Upper lobe of right lung (tissue), 1 donor: ENCODE data around the gene MYO9A. TPM values are rescaled to one million over a fixed set of nuclear protein-coding genes. Genes with fewer than 3 reads are reported as not detected.

ENCODE experiments used
- ATAC-seq: fragments of 200-7000 bp; cut with Tn5 transposase; one replicate; pipeline ENCODE4 v1.9.1; 2020; ENCODE audit warnings: mild to moderate bottlenecking, moderate library complexity
- DNase-seq: peaks from one replicate; pipeline ENCODE4 v3.0.0-alpha.2; 2020
- H3K27ac ChIP-seq: fragments of 200-600 bp; one replicate; pipeline ENCODE4 v1.8.0; 2022
- H3K27me3 ChIP-seq: fragments of 200-600 bp; one replicate; pipeline ENCODE4 v1.8.0; 2022; ENCODE audit warnings: mild to moderate bottlenecking
- H3K36me3 ChIP-seq: fragments of 200-600 bp; one replicate; pipeline ENCODE4 v1.8.0; 2022
- H3K4me1 ChIP-seq: fragments of 200-600 bp; one replicate; pipeline ENCODE4 v1.8.0; 2022
- H3K4me3 ChIP-seq: fragments of 200-600 bp; one replicate; pipeline ENCODE4 v1.8.0; 2022; ENCODE audit warnings: mild to moderate bottlenecking
- H3K9me3 ChIP-seq: fragments of 200-600 bp; one replicate; pipeline ENCODE4 v1.8.0; 2022
- CTCF ChIP-seq: fragments of 200-600 bp; IDR thresholded peaks from one replicate; pipeline ENCODE4 v1.8.0; 2022; ENCODE audit warnings: antibody characterized with exemption
- intact Hi-C: fragments of 100-400 bp; cut with DNase I; formaldehyde crosslinking; loops from one replicate; pipeline ENCODE4 v1.11.0; 2022
- total RNA-seq: library from RNA; stranded (reverse); fragmentation: NEBNext Ultra II Directional; extraction: Animal tissue kit (Norgen Biotek cat#: 25700); gene quantifications from one replicate; pipeline ENCODE4 v1.2.1, GENCODE V29; 2021
- donor health status: DM: no; HTN: yes; CAD: no; lungs with severe emphysema.

MYO9A gene
- total RNA-seq, 1 donor from 2014 or later, result 82.5 TPM

- Histone ChIP-seq H3K4me1 (no peaks in the 10 kb centered on the region), H3K27me3 (no peaks in the 10 kb centered on the region), H3K9me3 (no peaks in the 10 kb centered on the region), H3K27ac (no peak overlapping the region), H3K4me3 (no peak overlapping the region), H3K36me3 (peaks cover 10% of the 10 kb centered on the region)
- ATAC-seq, result no peak
- no peak for TF ChIP-seq CTCF
- intact Hi-C loops, result no loop called here
- DNase-seq, result no peak
These were observed 197.4 kb downstream of the MYO9A start for GRCh38 chr15:71920573-71920972.

DNA sequence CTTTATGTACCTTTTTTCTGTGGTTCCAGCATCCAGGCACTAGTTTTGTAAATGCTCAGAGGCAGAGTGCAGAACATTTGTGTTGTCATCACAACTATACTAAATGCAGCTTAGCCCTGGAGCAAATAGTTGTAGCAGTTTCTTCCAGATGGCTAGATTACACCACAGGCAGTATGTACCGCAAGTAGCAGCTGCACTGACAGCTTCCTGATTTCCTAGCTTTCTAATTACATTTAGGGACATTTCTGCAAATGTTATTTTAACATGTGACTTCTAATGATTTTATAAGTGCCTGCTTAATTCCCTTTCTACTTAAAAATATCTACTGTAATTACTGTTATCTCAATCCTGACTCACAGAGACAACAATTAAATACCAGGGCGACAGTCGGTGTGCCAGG lies 201.1 kb downstream of the MYO9A start:
- Histone ChIP-seq H3K36me3 (peaks cover 24% of the 10 kb centered on the region), H3K27me3 (no peaks in the 10 kb centered on the region), H3K27ac (no peak overlapping the region), H3K4me3 (no peak overlapping the region), H3K4me1 (no peaks in the 10 kb centered on the region), H3K9me3 (no peaks in the 10 kb centered on the region)
- ATAC-seq, result no peak
- no peak for TF ChIP-seq CTCF
- DNase-seq, result no peak
- intact Hi-C loops, result no loop called here

DNA sequence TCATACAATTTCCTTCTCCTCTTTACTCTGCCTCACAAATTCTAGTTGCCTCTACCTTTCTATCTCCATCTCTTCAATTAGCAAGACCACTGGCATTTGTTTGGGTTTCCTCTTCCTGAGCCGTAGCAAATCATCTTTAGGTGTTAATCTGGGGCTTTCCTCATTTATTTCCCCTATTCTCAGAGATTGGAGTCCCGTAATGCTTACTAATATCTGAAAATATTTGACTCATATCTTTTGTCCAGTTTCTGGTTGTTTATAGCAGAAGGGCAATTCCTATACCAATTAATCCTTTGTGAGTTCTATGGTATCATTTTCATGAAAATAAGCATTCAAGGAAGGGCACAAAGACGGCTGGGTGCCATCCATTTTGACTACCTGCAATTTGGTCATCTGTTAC lies 203.9 kb downstream of the MYO9A start:
- ATAC-seq (no peak), DNase-seq (no peak)
- intact Hi-C loops, result no loop called here
- H3K27me3 ChIP-seq, result no peaks in the 10 kb centered on the region
- peaks cover 24% of the 10 kb centered on the region for H3K36me3 ChIP-seq
- no peak for TF ChIP-seq CTCF
- H3K9me3 ChIP-seq, result no peaks in the 10 kb centered on the region
- H3K4me1 ChIP-seq, result no peaks in the 10 kb centered on the region
- H3K27ac ChIP-seq, result no peak overlapping the region
- H3K4me3 ChIP-seq, result no peak overlapping the region

DNA sequence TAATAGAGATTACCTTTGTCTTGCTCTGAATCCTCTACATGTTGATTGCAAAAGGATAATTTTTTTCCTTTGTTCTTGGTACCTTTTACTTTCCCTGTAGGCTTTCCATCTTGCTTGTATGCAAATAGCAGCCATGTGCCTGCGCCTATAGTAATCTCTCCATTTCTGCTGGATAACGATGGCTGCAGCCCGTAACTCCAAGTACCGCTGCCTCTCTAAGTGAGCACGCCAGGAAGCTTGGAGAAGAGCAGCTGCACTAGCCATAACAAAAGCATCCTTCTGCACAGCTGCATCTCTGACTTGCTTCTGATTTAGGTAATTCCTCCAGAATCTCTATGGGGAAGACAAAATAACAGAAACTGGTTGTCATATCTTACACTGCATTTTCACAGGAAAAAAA lies 218.3 kb downstream of the MYO9A start:
- H3K36me3 ChIP-seq, result peaks cover 70% of the 10 kb centered on the region

GRCh38 chr15:71893691-71894090 lies 224.3 kb downstream of the MYO9A start:
- no peaks in the 10 kb centered on the region for H3K9me3 ChIP-seq
- no peak for DNase-seq
- H3K4me3 ChIP-seq, result no peak overlapping the region
- no peaks in the 10 kb centered on the region for H3K27me3 ChIP-seq
- H3K27ac ChIP-seq, result no peak overlapping the region
- peaks cover 42% of the 10 kb centered on the region for H3K36me3 ChIP-seq
- H3K4me1 ChIP-seq, result no peaks in the 10 kb centered on the region
- no peak for TF ChIP-seq CTCF
- intact Hi-C loops, result no loop called here
- ATAC-seq, result no peak

More for the DNA sequence above, 218.3 kb downstream of the MYO9A start:
- no peaks in the 10 kb centered on the region for H3K4me1 ChIP-seq
- H3K27me3 ChIP-seq, result no peaks in the 10 kb centered on the region
- ATAC-seq, result no peak
- H3K9me3 ChIP-seq, result no peaks in the 10 kb centered on the region
- H3K4me3 ChIP-seq, result no peak overlapping the region
- intact Hi-C loops, result no loop called here
- no peak overlapping the region for H3K27ac ChIP-seq
- no peak for TF ChIP-seq CTCF
- no peak for DNase-seq

DNA sequence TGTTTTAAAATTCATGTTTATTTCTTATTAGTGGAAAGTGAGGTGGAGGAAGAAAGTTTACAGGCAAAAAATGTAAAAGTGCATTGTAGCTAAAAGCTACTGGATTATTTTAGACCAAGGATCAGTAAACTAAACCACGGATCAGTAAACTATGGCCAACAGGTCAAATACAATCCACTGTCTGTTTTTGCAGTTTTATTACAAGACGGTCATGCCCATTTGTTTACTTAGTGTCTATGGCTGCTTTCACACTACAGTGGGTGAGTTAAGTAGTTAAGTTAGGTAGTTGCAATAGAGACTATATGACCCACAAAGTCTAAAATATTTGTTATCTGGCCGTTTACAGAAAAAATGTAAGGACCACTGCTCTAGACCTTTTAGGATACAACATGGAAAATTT lies 225.6 kb downstream of the MYO9A start:
- no peak overlapping the region for H3K27ac ChIP-seq
- TF ChIP-seq CTCF, result no peak
- H3K9me3 ChIP-seq, result no peaks in the 10 kb centered on the region
- no peaks in the 10 kb centered on the region for H3K4me1 ChIP-seq
- DNase-seq (no peak), ATAC-seq (no peak)
- no peak overlapping the region for H3K4me3 ChIP-seq
- peaks cover 38% of the 10 kb centered on the region for H3K36me3 ChIP-seq
- no peaks in the 10 kb centered on the region for H3K27me3 ChIP-seq
- intact Hi-C loops, result no loop called here
